GM18870 (cell line): Measurements from ENCODE around the gene DMBX1.
A peak's percentile ranks its signal among the peaks of the same experiment; 100 is the strongest.

Experiments used
- ATAC-seq: cut with Tn5 transposase; IDR thresholded peaks from one replicate; pipeline ENCODE4 v1.9.1; 2021; ENCODE audit warnings: moderate library complexity; ENCODE audit not compliant: unreplicated experiment

Gene DMBX1

GRCh38 chr1:46497020-46497419, 7.4 kb downstream of the DMBX1 start:
- ATAC-seq: no peak

- ATAC-seq: no peak
These were observed 8.0 kb downstream of the DMBX1 start for GRCh38 chr1:46497665-46498064.

GRCh38 chr1:46501528-46501927, 11.9 kb downstream of the DMBX1 start:
- no peak for ATAC-seq

- no peak for ATAC-seq
These were observed 13.8 kb downstream of the DMBX1 start for GRCh38 chr1:46503421-46503820.

- ATAC-seq: no peak
These were observed 17.0 kb downstream of the DMBX1 start for GRCh38 chr1:46506470-46507219.

GRCh38 chr1:46508757-46509156, 19.1 kb downstream of the DMBX1 start:
- no peak for ATAC-seq

- ATAC-seq: no peak
These were observed 20.8 kb downstream of the DMBX1 start for GRCh38 chr1:46510341-46510997.

- ATAC-seq: no peak
These were observed 21.3 kb downstream of the DMBX1 start for GRCh38 chr1:46510998-46511365.

GRCh38 chr1:46512135-46512791, 22.6 kb downstream of the DMBX1 start:
- ATAC-seq: no peak

- no peak for ATAC-seq
These were observed 23.2 kb downstream of the DMBX1 start for GRCh38 chr1:46512792-46513190.

GRCh38 chr1:46513536-46513935, 23.9 kb downstream of the DMBX1 start:
- no peak for ATAC-seq

GRCh38 chr1:46515576-46515975, 25.9 kb downstream of the DMBX1 start:
- no peak for ATAC-seq

- ATAC-seq: no peak
These were observed 26.7 kb downstream of the DMBX1 start for GRCh38 chr1:46516200-46516950.

- no peak for ATAC-seq
These were observed 27.5 kb downstream of the DMBX1 start for GRCh38 chr1:46517010-46517600.

GRCh38 chr1:46517932-46518498, 28.4 kb downstream of the DMBX1 start:
- ATAC-seq: no peak

- no peak for ATAC-seq
These were observed 29.6 kb downstream of the DMBX1 start for GRCh38 chr1:46519209-46519608.

GRCh38 chr1:46520063-46520911, 30.7 kb downstream of the DMBX1 start:
- ATAC-seq: no peak

GRCh38 chr1:46521414-46521813, 31.8 kb downstream of the DMBX1 start:
- no peak for ATAC-seq

- ATAC-seq: peak; percentile 61
These were observed 32.7 kb downstream of the DMBX1 start for GRCh38 chr1:46522184-46522968.
